ENCODE data around the gene CD99. TPM values are rescaled to one million over a fixed set of nuclear protein-coding genes. Genes with fewer than 3 reads are reported as not detected.
"Not testable (repeated sequence)": the region's sequence is repeated elsewhere in the genome, so short reads cannot be mapped to it uniquely, and the experiment has no call there.

CD99 gene
- total RNA-seq, 1 donor, result 355 TPM

DNA sequence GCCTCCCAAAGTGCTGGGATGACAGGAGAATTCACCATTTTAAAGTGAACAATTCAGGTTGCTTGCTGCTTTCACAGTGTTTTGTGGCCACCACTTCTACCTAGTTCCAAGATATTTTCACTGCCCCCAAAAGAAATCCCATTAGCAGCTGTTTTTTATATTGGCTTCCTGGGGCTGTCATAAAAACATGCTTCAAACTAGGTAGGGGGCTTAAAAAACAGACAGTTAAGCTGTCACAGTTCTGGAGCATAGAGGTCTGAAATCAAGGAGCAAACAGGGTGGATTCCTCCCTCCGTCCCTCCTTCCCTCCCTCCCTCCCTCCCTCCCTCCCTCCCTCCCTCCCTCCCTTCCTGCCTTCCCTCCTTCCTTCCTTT, 57.7 kb downstream of the CD99 start:
- no peak for DNase-seq (ENCODE audit: low read depth)
- TF ChIP-seq CTCF (IDR thresholded peaks at IDR 0.05; ENCODE audit: insufficient read depth, low read length), result no peak
- no peak overlapping the region for H3K4me3 ChIP-seq (ENCODE audit: low read depth, low read length)

DNA sequence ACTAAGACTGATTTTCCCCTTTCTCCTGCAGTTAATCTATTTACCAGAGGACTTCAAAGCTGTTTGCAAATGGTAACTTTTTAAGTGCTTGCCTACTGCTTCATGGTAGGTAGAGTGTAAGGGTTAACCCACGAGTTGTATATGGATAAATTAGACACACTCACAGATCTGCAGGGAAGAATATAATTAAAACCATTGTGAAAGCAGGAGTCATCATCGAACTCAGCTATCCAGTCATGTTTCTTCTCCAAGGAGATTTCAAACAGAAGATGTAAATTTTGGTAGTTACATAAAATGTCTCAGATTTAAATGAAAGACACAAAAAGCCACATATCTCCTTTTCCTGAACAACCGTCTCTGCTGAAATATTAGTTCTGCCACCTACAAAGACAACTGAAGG, 60.2 kb downstream of the CD99 start:
- H3K4me3 ChIP-seq (ENCODE audit: low read depth, low read length), result no peak overlapping the region
- DNase-seq (ENCODE audit: low read depth), result no peak
- TF ChIP-seq CTCF (IDR thresholded peaks at IDR 0.05; ENCODE audit: insufficient read depth, low read length), result no peak

GRCh38 chrX:2751874-2752300, 60.8 kb downstream of the CD99 start, which contains the start of gene XG:
TSS of gene XG (plus strand) at chrX:2752040. CDS start at chrX:2752275, 235 bp downstream.
- peak within 1 kb of the TSS; percentile 59 for H3K4me3 ChIP-seq (ENCODE audit: low read depth, low read length)
- DNase-seq (ENCODE audit: low read depth), result peak; percentile 62

DNA sequence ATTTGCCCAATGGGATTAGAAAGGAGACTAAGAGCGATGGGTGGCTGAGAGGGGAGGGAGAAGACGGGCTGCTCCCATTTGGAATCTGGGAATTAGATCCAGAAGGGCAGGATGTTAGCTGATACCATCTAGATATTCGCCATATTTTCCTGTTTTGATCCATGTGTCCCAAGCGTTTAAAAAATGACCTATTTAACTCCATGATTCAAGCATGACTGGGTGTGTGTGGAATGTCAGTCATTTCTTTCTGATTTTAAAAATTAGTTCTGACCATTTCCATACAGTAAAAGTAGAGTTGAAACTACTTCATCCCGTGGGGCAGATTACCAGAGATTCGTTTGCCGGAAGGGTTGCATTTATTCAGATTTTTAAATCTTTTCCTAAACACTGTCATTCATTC, 61.3 kb downstream of the CD99 start:
- H3K4me3 ChIP-seq (ENCODE audit: low read depth, low read length), result peak overlapping the region; percentile 59
- peak; percentile 32 for DNase-seq (ENCODE audit: low read depth)

DNA sequence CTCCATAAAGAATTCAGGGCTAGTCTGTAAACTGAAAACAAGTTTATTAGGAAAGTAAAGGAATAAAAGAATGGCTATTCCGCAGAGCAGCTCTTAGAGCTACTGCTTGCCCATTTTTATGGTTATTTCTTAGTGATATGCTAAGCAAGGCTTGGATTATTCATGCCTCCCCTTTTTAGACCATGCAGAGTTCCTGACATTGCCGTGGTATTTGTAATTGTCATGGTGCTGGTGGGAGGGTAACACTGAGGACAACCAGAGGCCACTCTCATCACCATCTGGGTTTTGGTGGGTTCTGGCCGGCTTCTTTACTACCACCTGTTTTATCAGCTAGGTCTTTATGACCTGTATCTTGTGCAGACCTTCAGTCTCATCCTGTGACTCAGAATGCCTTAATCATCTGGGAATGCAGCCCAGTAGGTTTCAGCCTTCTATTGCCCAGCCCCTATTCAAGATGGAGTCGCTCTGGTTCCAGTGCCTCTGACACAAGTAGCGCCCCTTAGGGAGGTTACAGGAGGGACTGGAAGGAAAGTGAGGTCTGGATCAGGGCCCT, 64.1 kb downstream of the CD99 start:
- not testable (repeated sequence) for DNase-seq (ENCODE audit: low read depth)

DNA sequence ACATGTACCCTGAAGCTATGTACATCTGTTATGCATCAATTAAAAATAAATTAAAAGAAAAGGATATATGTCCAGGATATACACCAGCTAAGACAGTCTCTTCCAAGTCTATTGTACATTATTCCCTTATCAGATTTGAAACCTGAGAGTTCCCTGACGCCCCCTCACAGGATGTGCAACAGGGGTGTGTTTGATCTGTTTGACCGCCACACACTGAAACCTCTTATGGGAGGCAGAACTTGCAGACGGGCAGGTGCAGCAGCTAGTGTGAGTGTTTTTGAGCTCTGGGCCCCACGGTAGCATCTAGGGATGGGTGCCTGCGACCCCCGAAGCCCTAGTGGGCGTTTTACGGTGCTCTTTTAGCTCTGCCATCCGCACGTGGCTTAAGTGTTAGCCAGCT, 65.5 kb downstream of the CD99 start:
- no peak for TF ChIP-seq CTCF (IDR thresholded peaks at IDR 0.05; ENCODE audit: insufficient read depth, low read length)
- no peak overlapping the region for H3K4me3 ChIP-seq (ENCODE audit: low read depth, low read length)
- no peak for DNase-seq (ENCODE audit: low read depth)

More for the DNA sequence above, 64.1 kb downstream of the CD99 start:
- not testable (repeated sequence) for H3K4me3 ChIP-seq (ENCODE audit: low read depth, low read length)

DNA sequence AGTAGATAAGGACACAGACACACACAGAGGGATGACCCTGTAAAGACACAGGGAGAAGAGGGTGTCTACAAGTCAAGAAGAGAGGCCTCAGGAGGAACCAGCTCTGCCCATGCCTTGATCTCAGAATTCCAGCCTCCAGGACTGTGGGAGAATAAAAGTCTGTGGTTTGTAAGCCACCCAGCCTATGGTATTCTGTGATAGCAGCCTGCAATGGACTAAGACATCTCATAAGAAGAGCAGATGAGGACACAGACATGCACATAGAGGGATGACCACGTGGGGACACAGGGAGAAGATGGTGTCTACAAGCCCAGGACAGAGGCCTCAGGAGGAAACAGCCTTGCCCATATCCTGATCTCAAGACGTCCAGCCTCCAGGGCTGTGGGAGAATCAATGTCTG, 70.2 kb downstream of the CD99 start:
- no peak overlapping the region for H3K4me3 ChIP-seq (ENCODE audit: low read depth, low read length)
- DNase-seq (ENCODE audit: low read depth), result no peak
- no peak for TF ChIP-seq CTCF (IDR thresholded peaks at IDR 0.05; ENCODE audit: insufficient read depth, low read length)

- not testable (repeated sequence) for H3K4me3 ChIP-seq (ENCODE audit: low read depth, low read length)
- DNase-seq (ENCODE audit: low read depth), result peak; percentile 52
Measured at GRCh38 chrX:2762671-2763070, 71.6 kb downstream of the CD99 start.

- H3K4me3 ChIP-seq (ENCODE audit: low read depth, low read length); DNase-seq (ENCODE audit: low read depth): not testable (repeated sequence)
Measured at GRCh38 chrX:2764766-2765548, 73.9 kb downstream of the CD99 start.
